ENCODE results near the gene RAD21L1.
A peak's percentile ranks its signal among the peaks of the same experiment; 100 is the strongest.
"Not testable (repeated sequence)": the region's sequence is repeated elsewhere in the genome, so short reads cannot be mapped to it uniquely, and the experiment has no call there.

Gene RAD21L1

DNA sequence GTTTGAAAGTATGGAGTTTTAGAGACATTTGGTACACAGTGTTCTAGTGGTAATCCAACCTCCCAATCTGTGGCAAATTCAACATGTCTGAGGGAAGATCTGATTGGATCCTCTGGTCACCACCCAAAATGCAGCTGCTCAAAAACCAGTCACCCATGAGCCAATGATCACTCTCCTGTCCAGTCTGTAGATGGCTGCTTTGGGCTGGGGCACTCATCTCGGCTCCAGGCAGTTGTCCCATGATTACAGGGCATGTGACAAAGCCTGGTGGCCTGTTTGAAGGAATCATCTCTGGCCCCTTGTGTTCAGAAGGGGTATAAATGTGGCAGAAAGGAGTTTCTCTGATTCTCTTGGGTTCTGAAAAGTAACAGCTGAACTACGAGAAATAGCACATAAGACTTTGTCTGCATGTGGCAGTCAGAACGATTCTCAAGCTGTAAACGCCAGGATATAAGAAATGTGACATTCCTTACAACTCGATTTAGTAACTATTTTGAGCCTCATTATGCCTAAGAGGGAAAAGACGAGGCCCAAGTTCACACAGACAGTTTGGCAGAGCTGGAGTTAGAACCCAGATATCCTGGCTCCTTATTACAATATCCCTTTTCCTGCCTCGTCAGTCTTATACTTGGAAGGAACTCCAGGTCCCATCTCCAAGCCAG is 26.5 kb upstream of the RAD21L1 start:
- no peak for DNase-seq (ENCODE audit: low read depth in 2 of 2)

DNA sequence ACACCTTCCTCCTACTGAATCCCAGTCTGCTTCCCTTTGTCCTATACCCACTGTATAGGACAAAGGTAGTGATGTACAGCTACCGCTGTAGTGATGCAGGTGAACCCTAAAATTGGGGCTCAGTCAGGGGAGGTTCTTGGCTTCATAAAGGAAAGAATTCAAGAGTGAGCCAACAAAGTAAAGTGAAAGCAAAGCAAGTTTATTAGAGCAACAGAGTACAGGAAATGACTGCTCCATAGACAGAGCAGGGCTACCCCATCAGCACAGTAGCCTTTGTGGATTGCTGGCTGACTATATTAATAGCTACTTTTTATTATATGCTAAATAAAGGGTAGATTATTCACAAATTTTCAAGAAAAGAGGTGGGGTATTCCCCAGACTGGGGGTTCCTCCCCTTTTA is 25.9 kb upstream of the RAD21L1 start:
- DNase-seq (ENCODE audit: low read depth in 2 of 2) = no peak

DNA sequence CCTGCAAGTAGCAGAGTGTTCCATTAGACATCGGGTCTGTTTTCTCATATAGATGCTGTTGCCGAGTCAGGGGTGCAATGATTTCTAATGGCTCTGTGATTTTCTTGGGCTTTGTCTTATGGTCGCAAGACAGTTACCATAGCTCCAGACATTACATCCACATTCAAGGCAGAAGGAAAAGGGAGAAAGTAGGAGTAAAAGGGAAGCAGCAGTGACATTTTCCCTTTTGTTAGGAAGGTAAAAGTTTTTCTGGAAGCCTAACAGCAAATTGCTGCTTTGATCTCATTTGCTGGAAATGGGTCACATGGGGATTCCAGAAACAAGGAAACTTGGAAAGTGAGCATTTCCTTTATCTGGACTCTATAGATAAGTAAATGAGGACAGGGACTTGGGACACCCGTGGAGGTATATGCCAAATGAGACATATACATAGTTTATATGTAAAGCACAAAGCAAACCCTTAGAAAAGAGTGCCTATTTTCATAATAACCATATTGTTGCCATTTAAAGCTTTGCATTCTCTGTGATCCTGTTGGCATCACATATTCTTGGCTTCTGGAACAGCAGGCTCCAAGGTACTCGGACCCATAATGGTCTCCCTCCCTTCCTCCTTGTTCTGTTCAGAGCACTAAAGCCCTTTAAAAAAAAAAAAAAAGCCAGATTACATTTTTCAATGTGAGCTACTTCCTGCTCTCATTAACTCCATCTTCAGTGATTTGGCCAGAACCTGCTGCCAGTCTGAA is 22.9 kb upstream of the RAD21L1 start, which contains the start of gene C20orf202:
C20orf202 (plus strand) TSS at position 693 of the 743 bp plus-strand sequence. CDS start 132 bp downstream, outside the sequence.
- no peak for DNase-seq (ENCODE audit: low read depth in 2 of 2)

DNA sequence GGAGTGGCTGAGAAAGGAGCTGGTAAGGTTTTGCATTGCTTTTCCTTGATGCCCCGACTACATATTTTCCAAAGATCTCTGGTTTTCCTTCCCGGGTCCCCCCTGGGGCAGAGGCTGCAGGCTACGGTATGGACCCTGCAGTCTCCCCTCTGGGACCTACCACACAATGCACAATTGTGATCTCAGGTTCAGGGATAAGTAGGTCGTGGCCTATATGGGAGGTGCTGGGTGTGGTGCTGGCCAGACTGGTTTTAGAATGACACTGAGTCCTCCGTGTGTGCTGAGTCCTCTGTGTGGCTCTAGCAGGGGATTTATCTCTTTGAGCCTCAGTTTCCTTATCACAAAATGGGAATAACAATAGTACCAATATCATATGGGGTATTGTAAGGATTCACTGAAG is 22.2 kb upstream of the RAD21L1 start:
- no peak for DNase-seq (ENCODE audit: low read depth in 2 of 2)

DNA sequence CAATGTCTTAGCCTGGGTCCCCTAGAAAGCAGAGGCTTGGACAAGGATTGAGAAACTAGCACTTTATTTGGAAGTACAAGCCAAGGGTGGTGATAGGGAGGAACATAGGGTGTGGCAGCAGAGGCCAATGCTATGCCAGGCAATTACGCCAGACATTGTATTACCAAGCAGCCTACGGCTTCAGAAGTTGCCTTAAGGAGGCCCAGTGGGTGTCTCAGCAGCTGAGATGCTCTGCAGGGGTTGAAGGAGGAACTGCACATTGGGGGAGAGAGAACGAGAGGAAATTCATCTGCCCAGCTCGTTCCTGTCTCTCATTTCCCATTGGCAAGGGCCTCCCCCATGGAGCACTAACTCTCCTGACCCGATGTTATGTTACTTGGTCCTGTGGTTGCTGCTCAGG is 21.7 kb upstream of the RAD21L1 start:
- DNase-seq (ENCODE audit: low read depth in 2 of 2) = no peak

DNA sequence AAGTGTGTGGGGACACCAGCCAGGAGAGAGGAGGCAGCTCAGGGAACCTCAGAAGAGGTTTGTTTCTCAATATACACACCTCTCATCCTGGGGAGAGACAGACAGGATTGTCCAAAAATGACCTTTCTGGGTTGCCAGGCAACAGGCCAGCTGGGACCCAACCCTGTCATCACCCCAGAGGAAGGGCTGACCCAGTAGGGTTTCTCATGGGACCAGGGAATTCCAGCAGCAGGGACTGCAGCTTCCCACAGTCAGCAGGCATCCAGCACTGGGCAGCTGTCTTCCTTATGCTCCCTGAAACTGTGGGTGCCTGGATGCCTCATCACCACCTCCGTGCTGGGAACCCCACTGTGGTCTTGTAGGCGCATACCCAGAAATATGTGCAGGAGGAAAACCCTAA is 21.3 kb upstream of the RAD21L1 start:
- DNase-seq (ENCODE audit: low read depth in 2 of 2) = no peak

DNA sequence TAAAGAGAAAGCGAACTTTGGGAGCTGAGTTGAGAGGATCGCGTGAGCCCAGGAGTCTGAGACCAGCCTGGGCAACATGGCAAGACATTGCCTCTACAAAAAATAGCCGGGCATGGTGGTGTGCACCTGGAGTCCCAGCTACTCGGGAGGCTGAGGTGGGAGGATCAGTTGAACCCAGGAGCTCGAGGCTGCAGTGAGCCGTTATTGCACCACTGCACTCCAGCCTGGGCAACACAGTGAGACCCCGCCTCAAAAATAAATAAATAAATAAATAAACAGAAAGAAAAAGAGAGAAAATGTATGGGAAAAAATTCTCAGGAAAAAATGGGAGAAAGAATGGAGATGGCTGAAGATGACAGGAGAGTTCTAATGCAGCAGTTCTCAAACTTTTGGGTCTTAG is 20.0 kb upstream of the RAD21L1 start:
- no peak for DNase-seq (ENCODE audit: low read depth in 2 of 2)

DNA sequence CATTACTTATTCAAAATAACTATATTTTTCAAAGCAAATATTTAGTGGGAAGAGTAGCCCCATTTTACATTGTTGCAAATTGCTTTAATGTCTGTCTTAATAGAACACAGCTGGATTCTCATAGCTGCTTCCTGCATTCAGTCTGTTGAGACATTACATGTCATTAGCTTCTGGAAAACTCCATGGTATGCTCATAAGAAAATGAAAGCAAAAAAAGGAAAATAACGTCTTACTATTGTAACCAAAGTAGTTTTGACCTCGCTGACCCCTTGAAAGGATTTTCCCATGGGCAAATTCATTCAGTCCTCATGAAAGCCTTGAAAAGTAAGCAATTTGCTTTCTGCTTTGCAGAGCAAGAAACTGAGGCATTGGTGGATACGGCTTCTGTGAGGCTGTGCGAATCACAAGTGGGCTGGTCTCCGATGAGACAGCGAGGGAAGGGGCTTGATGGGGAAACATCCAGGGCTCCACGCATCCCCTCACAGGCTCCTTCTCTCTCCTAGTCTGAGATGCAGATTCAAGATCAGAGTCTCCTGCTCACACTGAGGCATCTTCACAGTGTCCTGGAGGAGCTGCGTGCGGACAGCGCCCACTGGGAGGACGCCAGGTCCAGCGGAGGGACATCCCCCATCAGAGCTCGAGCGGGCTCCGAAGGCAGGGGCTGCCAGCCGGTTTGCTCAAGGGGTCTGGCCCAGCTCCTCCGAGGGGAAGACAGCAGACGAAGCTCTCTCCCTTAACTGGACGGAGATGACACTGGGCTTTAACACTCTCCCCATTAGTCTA is 19.3 kb upstream of the RAD21L1 start:
- DNase-seq (ENCODE audit: low read depth in 2 of 2) = no peak

DNA sequence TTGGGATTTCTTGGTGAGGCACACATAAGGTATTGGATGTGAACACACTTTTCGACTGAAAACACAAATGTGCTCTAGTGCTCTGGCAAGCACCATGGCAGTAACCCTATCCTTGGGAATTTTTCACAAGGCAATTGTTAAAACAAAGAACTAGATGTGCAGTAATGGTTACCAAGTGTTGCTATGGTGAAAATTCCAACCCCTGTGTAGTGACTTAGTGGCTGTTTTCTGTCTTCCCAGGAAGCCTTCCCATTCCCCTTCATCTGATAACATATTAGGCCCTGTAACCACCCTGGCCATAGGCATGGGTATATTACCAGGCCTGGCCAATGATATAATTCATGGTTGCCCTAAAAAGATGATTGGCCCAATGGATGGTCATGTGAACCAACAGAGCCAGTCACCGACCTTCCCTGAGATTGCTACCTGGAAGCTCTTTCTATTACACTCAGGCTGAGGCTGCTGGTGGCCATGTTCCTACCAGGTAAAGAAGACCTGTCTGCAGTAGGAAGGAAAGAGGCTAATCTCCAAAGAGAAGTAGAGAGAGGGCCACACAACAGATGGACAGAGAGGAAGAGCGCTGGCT is 18.5 kb upstream of the RAD21L1 start:
- no peak for DNase-seq (ENCODE audit: low read depth in 2 of 2)

DNA sequence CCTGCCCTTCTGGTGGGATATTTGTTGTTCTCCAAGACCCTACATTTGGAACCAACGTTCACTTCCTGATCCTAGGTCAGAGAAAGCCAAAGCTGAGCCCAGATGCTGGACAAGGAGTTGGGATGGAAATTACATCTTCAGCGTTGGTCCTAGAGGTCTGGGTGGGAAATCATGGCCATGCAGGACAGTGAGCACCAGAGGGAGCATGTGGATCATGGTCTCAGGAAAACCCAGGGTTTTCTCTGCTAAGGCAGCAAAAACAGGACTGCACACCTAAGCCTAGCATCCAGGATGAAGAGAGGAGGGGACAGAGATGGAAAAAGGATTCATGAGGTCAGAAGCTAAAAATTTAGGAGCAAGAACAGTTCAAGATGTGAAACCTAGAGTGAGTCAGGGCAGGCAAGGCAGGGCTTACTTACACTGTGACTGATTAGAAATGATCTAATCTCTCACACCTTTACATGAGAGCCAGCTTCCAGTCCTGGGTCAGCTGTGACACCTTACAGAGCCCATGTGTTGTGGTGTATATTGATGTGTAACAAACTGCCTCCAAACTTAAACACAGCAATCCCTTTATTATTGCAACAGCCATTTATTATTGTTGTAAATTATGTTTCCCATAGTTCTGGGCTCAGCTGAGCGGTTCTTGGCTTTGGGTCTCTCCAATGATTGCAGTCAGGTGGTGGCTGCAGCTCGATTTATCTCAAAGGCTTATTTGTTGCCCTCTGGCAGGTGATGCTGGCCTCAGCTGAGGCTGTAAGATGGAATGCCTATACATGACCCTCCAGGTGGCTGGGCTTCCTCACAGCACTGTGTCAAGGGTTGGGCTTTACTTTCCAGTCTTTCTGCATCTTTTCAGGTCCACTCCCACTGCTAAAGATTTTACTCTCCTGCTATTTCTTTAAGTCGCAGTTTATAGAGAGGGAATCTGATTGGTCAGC is 16.1 kb upstream of the RAD21L1 start:
- DNase-seq (ENCODE audit: low read depth in 2 of 2) = no peak

DNA sequence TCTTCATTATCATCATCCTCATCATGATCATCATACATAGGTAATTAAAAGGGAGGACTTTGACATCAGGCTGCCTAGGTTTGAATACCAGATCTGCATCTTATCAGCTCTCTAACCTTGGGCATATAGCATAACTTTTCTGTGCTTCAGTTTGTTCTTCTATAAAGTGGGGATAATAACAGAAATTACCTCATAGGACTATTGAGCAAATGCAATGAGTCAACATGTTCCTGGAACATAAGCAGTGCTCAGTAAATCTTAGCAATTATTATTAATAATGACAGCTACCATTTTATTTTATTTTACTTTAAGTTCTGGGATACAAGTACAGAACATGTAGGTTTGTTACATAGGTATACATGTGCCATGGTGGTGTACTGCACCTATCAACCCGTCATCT is 15.3 kb upstream of the RAD21L1 start:
- DNase-seq (ENCODE audit: low read depth in 2 of 2) = no peak

DNA sequence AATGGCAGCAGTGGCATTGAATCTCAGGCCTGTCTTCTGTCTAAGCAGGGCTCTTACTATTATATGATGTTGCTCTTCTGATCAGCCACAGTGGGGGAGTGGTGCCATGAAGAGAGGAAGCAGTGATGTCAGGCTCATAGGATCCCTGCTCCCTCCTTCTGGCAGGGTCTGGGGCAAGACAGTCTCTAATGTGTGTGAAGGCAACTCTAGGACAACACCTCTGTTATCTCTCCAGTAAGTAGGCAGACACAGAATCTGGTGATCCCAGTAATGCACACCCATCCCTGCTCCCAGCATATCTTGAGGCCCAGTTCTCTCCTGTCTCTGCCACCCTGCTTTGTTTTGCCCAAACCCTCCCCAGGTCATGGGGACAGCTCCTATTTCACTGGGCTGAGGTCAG is 13.8 kb upstream of the RAD21L1 start:
- DNase-seq (ENCODE audit: low read depth in 2 of 2) = no peak

DNA sequence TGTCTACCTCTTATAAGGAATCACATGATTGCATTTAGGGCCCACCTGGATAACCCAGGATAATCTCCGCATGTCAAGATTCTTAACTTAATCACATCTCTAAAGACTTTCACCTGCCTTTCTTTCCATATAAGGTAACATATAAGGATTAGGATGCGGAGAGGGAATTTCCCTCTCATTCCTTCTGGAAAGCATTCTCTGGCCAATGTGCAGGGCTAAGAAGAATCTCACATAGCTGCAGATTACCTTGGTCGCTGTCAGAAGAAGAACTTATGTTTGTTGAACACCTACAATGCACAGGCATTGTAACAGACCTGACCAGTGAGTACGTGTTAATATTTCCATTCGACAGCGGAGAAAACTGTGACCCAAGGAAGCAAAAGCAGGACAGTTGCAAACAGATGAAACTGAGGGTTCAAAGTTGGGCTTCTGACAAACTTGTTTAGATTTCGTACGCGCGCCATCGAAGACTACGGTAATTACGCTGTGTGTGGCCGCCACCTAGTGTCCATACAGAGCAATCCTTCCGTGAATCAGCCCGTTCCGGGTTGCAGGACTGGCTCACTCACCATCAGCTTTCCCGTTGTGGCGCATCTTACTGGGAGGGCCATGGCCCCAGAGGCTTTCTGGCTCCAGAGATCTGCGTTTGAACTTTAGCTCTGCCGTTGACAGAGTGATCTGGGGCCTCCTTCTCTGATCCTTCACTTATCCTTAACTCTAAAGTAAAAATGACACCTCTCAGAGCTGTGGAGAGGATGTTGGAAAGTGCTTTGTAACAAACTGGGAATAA is 13.0 kb upstream of the RAD21L1 start:
- DNase-seq (ENCODE audit: low read depth in 2 of 2) = peak; percentile 43 to 55

DNA sequence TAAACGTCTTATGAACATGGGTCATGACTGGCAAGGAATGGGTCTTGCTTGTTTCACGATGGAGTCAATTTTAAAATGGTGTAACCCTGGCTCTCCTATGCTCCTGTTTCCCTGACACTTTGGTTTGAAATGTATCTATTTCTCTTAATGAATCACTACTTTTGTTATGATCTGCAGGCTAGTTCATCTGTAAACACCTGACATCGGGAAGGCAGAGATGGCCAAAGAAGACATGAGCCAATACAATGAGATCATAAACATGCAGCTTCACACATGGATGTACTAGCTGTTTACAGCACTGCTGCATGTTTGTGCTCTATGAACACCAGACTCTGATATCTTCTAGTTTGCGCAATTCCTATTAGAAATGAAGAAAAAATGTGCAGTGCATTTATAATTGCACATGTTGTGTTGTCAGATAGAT is 11.0 kb upstream of the RAD21L1 start:
- no peak for DNase-seq (ENCODE audit: low read depth in 2 of 2)

DNA sequence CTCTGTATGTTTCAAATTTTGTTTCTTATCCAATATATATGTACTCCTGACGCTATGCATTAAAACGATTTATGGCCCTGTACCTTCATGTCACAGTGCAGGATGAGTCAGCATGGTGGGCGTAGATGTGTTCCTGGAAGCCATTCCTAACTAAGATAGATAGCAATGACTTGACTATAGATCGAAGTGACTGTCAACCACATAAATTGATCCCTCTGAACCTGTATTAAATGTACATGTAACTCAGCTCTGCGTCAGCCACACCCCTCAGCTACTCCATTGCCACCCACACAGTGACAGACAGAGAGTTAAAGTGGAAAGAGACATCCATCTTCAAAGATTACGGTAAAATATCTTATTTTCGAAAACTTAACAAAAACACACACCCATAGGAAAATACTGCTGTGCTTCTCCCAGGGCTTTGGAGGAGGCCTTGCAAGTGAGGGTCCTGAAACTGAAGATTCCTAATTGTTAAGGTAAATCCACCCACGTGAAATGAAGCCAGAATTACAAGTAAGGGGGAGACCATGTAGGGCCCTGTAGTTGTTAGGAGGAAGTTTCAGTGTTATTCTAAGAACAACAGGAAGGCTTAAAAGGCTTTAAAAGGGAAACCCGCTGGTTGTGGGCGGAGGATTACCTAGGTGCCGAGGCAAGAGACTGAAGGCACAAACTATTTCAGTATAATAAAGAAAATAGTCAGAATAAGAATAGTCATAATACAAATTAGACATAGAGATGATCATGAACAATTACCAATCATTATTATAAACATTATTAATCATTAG is 10.3 kb upstream of the RAD21L1 start:
- peak in 1 of 2 donors; percentile 53 for DNase-seq (ENCODE audit: low read depth in 2 of 2)

DNA sequence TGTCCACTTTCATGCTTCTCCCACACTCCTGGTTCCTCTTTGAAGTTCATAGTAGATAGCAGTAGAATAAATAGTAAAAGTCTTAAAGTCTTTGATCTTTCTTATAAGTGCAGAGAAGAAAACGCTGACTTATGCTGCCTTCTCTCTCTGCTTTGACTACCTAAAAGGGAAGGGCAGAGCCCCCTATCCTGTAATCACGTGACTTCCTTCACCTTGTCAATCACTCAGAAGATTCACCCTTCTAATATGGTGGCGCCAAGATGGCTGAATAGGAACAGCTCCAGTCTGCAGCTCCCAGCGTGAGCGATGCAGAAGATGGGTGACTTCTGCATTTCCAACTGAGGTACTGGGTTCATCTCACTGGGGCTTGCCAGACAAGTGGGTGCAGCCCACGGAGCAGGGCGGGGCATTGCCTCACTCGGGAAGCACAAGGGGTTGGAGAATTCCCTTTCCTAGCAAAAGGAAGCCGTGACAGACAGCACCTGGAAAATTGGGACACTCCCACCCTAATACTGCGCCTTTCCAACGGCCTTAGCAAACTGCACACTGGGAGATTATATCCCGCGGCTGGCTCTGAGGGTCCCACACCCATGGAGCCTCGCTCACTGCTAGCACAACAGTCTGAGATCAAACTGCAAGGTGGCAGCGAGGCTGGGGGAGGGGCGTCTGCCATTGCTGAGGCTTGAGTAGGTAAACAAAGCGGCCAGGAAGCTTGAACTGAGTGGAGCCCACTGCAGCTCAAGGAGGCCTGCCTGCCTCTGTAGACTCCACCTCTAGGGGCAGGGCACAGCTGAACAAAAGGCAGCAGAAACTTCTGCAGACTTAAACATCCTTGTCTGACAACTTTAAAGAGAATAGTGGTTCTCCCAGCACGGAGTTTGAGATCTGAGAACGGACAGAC is 9.1 kb upstream of the RAD21L1 start:
- not testable (repeated sequence) for DNase-seq (ENCODE audit: low read depth in 2 of 2)

DNA sequence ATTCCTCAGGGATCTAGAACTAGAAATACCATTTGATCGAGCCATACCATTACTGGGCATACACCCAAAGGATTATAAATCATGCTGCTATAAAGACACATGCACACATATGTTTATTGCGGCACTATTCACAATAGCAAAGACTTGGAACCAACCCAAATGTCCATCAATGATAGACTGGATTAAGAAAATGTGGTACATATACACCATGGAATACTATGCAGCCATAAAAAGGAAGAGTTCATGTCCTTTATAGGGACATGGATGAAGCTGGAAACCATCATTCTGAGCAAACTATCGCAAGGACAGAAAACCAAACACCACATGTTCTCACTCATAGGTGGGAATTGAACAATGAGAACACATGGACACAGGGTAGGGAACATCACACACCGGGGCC is 3.1 kb upstream of the RAD21L1 start:
- not testable (repeated sequence) for DNase-seq (ENCODE audit: low read depth in 2 of 2)

DNA sequence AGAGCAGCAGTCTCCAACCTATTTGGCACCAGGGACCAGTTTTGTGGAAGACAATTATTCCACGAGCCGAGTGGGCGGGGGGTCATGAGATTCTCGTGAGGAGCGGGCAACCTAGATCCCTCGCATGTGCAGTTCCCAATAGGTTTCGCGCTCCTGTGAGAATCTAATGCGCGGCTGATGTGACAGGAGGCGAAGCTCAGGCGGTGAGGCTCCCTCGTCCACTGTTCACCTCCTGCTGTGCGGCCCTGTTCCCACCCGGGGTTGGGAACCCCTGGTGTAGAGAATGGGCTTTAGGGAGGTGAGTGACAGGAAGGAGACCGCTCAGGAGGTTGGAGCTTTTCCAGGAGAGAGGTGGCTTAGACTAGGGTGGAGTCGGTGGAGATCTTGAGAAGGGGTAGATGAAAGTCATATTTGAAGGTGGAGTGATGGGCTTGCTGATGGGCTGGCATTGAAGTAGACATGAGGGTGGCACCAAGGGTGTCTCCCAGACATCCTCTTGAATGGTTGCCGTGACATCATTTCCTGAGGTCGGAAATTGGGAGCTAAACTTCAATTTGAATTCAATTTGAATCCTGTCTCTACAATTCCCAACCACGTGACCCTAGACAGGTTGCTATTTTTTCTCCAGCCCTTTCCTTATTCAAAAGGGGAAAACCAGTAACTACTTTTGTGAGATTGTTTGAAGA is 1.5 kb upstream of the RAD21L1 start:
- DNase-seq (ENCODE audit: low read depth in 2 of 2) = no peak

Data from activated CD4-positive, alpha-beta T cell treated with anti-CD3 and anti-CD28 coated beads for 24 hours (primary cell).